HS-27A (cell line): ENCODE data around the gene HGS.
"Not testable (repeated sequence)": the region's sequence is repeated elsewhere in the genome, so short reads cannot be mapped to it uniquely, and the experiment has no call there.

Experiments
- DNase-seq: peaks from one replicate; pipeline ENCODE4 v3.0.0-alpha.2; 2012; ENCODE audit warnings: low read depth, missing footprints

The HGS gene

GRCh38 chr17:81719410-81720266 is 35.8 kb downstream of the HGS start:
- DNase-seq, result no peak

GRCh38 chr17:81720267-81721071 is 36.7 kb downstream of the HGS start:
- DNase-seq, result no peak

GRCh38 chr17:81722184-81723120 is 38.6 kb downstream of the HGS start:
- DNase-seq, result no peak

GRCh38 chr17:81723651-81724209 is 39.9 kb downstream of the HGS start:
- no peak for DNase-seq

- DNase-seq, result no peak
Observed at GRCh38 chr17:81725439-81725838, 41.6 kb downstream of the HGS start.

- no peak for DNase-seq
Observed at GRCh38 chr17:81726004-81726403, 42.2 kb downstream of the HGS start.

- no peak for DNase-seq
Observed at GRCh38 chr17:81727324-81728031, 43.7 kb downstream of the HGS start.

GRCh38 chr17:81733507-81734404 is 49.9 kb downstream of the HGS start:
- no peak for DNase-seq

GRCh38 chr17:81734405-81735263 is 50.8 kb downstream of the HGS start:
- DNase-seq, result no peak

GRCh38 chr17:81735264-81736102 is 51.7 kb downstream of the HGS start:
- no peak for DNase-seq

GRCh38 chr17:81737947-81738800 is 54.4 kb downstream of the HGS start:
- no peak for DNase-seq

GRCh38 chr17:81738801-81739393 is 55.1 kb downstream of the HGS start:
- no peak for DNase-seq

GRCh38 chr17:81739593-81739992 is 55.8 kb downstream of the HGS start:
- not testable (repeated sequence) for DNase-seq

- DNase-seq, result no peak
Observed at GRCh38 chr17:81740395-81740961, 56.7 kb downstream of the HGS start.

- no peak for DNase-seq
Observed at GRCh38 chr17:81741049-81741593, 57.3 kb downstream of the HGS start.
